GM12878 (cell line): Measurements from ENCODE around the gene SSBP2. TPM values are rescaled to one million over a fixed set of nuclear protein-coding genes. Genes with fewer than 3 reads are reported as not detected.

Experiments used
- ATAC-seq: fragments of 200-7000 bp; cut with Tn5 transposase; 3 replicates; pipeline ENCODE4 v1.9.1; 2020; ENCODE audit warnings: mild to moderate bottlenecking, moderate library complexity
- BruUV-seq: library from RNA; stranded (reverse); fragments of 400-500 nt; replicated peaks from 2 replicates; lab custom pipeline; 2021; lab: Mats Ljungman, UMichigan
- CTCF ChIA-PET: fragments of 300-600 bp; sonication (Branson Sonifier 250); formaldehyde crosslinking; extraction: SDS; loops from one replicate; lab custom pipeline; 2021; ENCODE audit warnings: inconsistent platforms; lab: Yijun Ruan, JAX
- POLR2A ChIA-PET: fragments of 350-600 bp; formaldehyde crosslinking; extraction: SDS; loops from one replicate; lab custom pipeline; 2021; ENCODE audit warnings: inconsistent platforms; lab: Charles Lee
- RAD21 ChIA-PET: fragments of 300-600 bp; sonication (Branson Sonifier 250); formaldehyde crosslinking; loops from one replicate; lab custom pipeline; 2023; ENCODE audit warnings: antibody characterized with exemption; ENCODE audit not compliant: unreplicated experiment; lab: Charles Lee
- SMC1A ChIA-PET: fragments of 300-600 bp; sonication (Branson Sonifier 250); formaldehyde crosslinking; loops from one replicate; lab custom pipeline; 2023; ENCODE audit not compliant: unreplicated experiment, uncharacterized antibody; lab: Charles Lee
- DNase-seq: peaks from one replicate; pipeline ENCODE4 v3.0.0-alpha.2; 2011; ENCODE audit warnings: low read depth, low spot score
- FAIRE-seq: peaks from 3 replicates; lab custom pipeline; 2011; peaks lifted over from hg19 to GRCh38; lab: Jason Lieb, UNC
- H2AFZ ChIP-seq: 2 replicates; pipeline ENCODE4 v1.6.0; 2011; ENCODE audit warnings: low read depth, low read length, control low read depth; ENCODE audit not compliant: control insufficient read depth
- H3K27ac ChIP-seq: 2 replicates; pipeline ENCODE4 v1.5.1; 2011; ENCODE audit warnings: control low read depth; ENCODE audit not compliant: control insufficient read depth, insufficient read depth
- H3K27me3 ChIP-seq, 2 experiments: replicated peaks in 1 of 2; 2 replicates each; pipeline versions ENCODE4 v1.6.0 to v1.6.1; 2011; ENCODE audit warnings: low read length in 1 of 2; ENCODE audit not compliant: control insufficient read depth in 2 of 2, insufficient read depth in 2 of 2
- H3K36me3 ChIP-seq, 2 experiments: 2 replicates each; pipeline ENCODE4 v1.5.1; 2011; ENCODE audit warnings: low read length in 1 of 2; ENCODE audit not compliant: control insufficient read depth in 2 of 2, insufficient read depth in 2 of 2
- H3K4me1 ChIP-seq: 2 replicates; pipeline ENCODE4 v1.6.1; 2011; ENCODE audit warnings: mild to moderate bottlenecking, low read length, moderate library complexity, mixed read lengths; ENCODE audit not compliant: control insufficient read depth, insufficient read depth
- H3K4me2 ChIP-seq: 2 replicates; pipeline ENCODE4 v1.6.0; 2011; ENCODE audit warnings: control low read depth; ENCODE audit not compliant: control insufficient read depth, insufficient read depth
- H3K4me3 ChIP-seq: fragments of 200-600 bp; sonication (generic); 2 replicates; pipeline ENCODE4 v1.5.1; 2016
- H3K79me2 ChIP-seq: 2 replicates; pipeline ENCODE4 v1.6.0; 2011; ENCODE audit warnings: low read length; ENCODE audit not compliant: control insufficient read depth, insufficient read depth
- H3K9ac ChIP-seq: 2 replicates; pipeline ENCODE4 v1.8.0; 2011; ENCODE audit warnings: low read length, control low read depth, mixed read lengths; ENCODE audit not compliant: control insufficient read depth, insufficient read depth
- H3K9me3 ChIP-seq: replicated peaks from 3 replicates; pipeline ENCODE4 v1.5.1; 2011; ENCODE audit warnings: mild to moderate bottlenecking, low read length; ENCODE audit not compliant: control insufficient read depth, insufficient read depth
- H4K20me1 ChIP-seq: 2 replicates; pipeline ENCODE4 v1.6.0; 2011; ENCODE audit not compliant: control insufficient read depth, insufficient read depth
- BACH1 ChIP-seq: fragments of 450-650 bp; IDR thresholded peaks from 2 replicates; pipeline ENCODE4 v1.6.1; 2017; ENCODE audit warnings: mild to moderate bottlenecking, borderline replicate concordance
- BHLHE40 ChIP-seq, 2 experiments: fragments of 450-650 bp in 1 of 2; IDR thresholded peaks; 2 replicates each; pipeline ENCODE4 v1.6.1; 2011 to 2017; ENCODE audit warnings: low read depth in 2 of 2, borderline replicate concordance in 1 of 2, improper control_type of control experiment in 1 of 2, low read length in 1 of 2, mild to moderate bottlenecking in 1 of 2
- CEBPB ChIP-seq, 2 experiments: fragments of 150-350 bp in 1 of 2; IDR thresholded peaks; 2 replicates each; pipeline ENCODE4 v1.6.1; 2012 to 2014; ENCODE audit warnings: low read depth in 2 of 2, low read length in 2 of 2, borderline replicate concordance in 1 of 2, inconsistent platforms in 1 of 2
- CREB1 ChIP-seq: IDR thresholded peaks from 2 replicates; pipeline ENCODE4 v1.6.1; 2012; ENCODE audit warnings: low read depth, mild to moderate bottlenecking, inconsistent platforms
- FOXM1 ChIP-seq: IDR thresholded peaks from 2 replicates; pipeline ENCODE4 v1.6.1; 2012; ENCODE audit warnings: low read depth, mild to moderate bottlenecking, inconsistent platforms, low read length, moderate library complexity
- GATAD2B ChIP-seq: fragments of 450-650 bp; conservative IDR thresholded peaks from 2 replicates; pipeline ENCODE4 v1.6.1; 2017; ENCODE audit warnings: low read depth, mild to moderate bottlenecking, moderate library complexity
- MYB ChIP-seq: fragments of 150-350 bp; IDR thresholded peaks from 2 replicates; pipeline ENCODE4 v1.6.1; 2014; ENCODE audit warnings: mild to moderate bottlenecking, low read depth, low read length, borderline replicate concordance
- NFIC ChIP-seq: IDR thresholded peaks from 2 replicates; pipeline ENCODE4 v1.6.1; 2012; ENCODE audit warnings: low read depth, mild to moderate bottlenecking, inconsistent platforms, low read length, moderate library complexity
- NR2C1 ChIP-seq: fragments of 450-650 bp; IDR thresholded peaks from 2 replicates; pipeline ENCODE4 v1.6.1; 2017; ENCODE audit warnings: antibody characterized with exemption, mild to moderate bottlenecking, moderate library complexity
- PML ChIP-seq: IDR thresholded peaks from 2 replicates; pipeline ENCODE4 v1.6.1; 2012; ENCODE audit warnings: low read length, inconsistent platforms
- SIN3A ChIP-seq: IDR thresholded peaks from 2 replicates; pipeline ENCODE4 v1.6.1; 2012; ENCODE audit warnings: low read depth, low read length, improper control_type of control experiment
- SMARCA5 ChIP-seq: fragments of 450-650 bp; IDR thresholded peaks from 2 replicates; pipeline ENCODE4 v1.6.1; 2017; ENCODE audit warnings: mild to moderate bottlenecking
- TBL1XR1 ChIP-seq: IDR thresholded peaks from 2 replicates; pipeline ENCODE4 v1.6.1; 2012; ENCODE audit warnings: low read depth, low read length, improper control_type of control experiment
- ZBTB11 ChIP-seq: fragments of 450-650 bp; formaldehyde crosslinking; IDR thresholded peaks from 2 replicates; pipeline ENCODE4 v1.5.0; 2022; ENCODE audit warnings: mild to moderate bottlenecking, missing genetic modification characterization
- ZNF217 ChIP-seq: fragments of 450-650 bp; IDR thresholded peaks from 2 replicates; pipeline ENCODE4 v1.6.1; 2017; ENCODE audit warnings: antibody characterized with exemption, mild to moderate bottlenecking
- ZNF687 ChIP-seq: fragments of 450-650 bp; IDR thresholded peaks from 2 replicates; pipeline ENCODE4 v1.6.1; 2017; ENCODE audit warnings: mild to moderate bottlenecking, moderate library complexity
- WGBS: methylation state at CpG from one replicate; pipeline ENCODE4 v1.1.6; 2016; ENCODE audit warnings: low lambda C conversion rate; ENCODE audit not compliant: insufficient replicate concordance, insufficient coverage; ENCODE audit errors: missing lambda C conversion rate; 5-methylcytosine and 5-hydroxymethylcytosine counted together
- in situ Hi-C: fragments of 300-500 bp; cut with MboI; formaldehyde crosslinking; loops from 9 replicates; pipeline ENCODE4 v1.14.3; 2018; ENCODE audit warnings: mixed read lengths
- intact Hi-C: fragments of 100-400 bp; cut with micrococcal nuclease; formaldehyde crosslinking; loops from one replicate; pipeline ENCODE4 v1.14.2; 2022; ENCODE audit not compliant: unreplicated experiment
- polyA plus RNA-seq, 11 experiments: library from polyadenylated mRNA; depleted of rRNA in 4 of 11; unstranded in 6 of 11; stranded (reverse) in 5 of 11; fragments of >200 nt; fragmentation: Nextera tagmentation in 4 of 11; fragmentation: Illumina TruSeq in 1 of 11; extraction: Ambion mirVana in 4 of 11; extraction: Trizol in 1 of 11; gene quantifications; 1 replicate in 1 of 11; 2 replicates in 10 of 11; pipeline versions ENCODE4 v1.2.1 to v1.2.3, GENCODE V29; 2011 to 2016; ENCODE audit warnings: inconsistent platforms in 2 of 11, missing spikeins in 2 of 11, low read depth in 1 of 11
- total RNA-seq, 4 experiments: library from RNA; depleted of rRNA in 3 of 4; stranded (reverse); fragments of >200 nt in 3 of 4; fragmentation: Illumina TruSeq in 1 of 4; extraction: Trizol in 1 of 4; gene quantifications; 2 replicates each; pipeline versions ENCODE4 v1.2.1 to v1.2.3, GENCODE V29; 2013 to 2021

SSBP2 gene
- total and polyA plus RNA-seq, 10 of the 15 experiments (the other 5 are each of a cell fraction or from before 2014, with no cell fraction given): 52.2 to 132 (median 110) TPM

GRCh38 chr5:81363093-81363871, 387.6 kb downstream of the SSBP2 start:
- no peak overlapping the region for H3K27ac ChIP-seq
- no peaks in the 10 kb centered on the region for H3K79me2 ChIP-seq
- DNase-seq (no peak), ATAC-seq (no peak), FAIRE-seq (no peak)
- no peak overlapping the region for H2AFZ ChIP-seq
- H4K20me1 ChIP-seq: no peaks in the 10 kb centered on the region
- no peaks in the 10 kb centered on the region; a peak in 1 of 4 replicates for H3K27me3 ChIP-seq
- intact Hi-C loops: no loop called here
- ChIA-PET SMC1A (no interaction called here), RAD21 (no interaction called here), CTCF (no interaction called here), POLR2A (no interaction called here)
- WGBS: 42% methylated on average over 4 of the region's 4 CpGs
- H3K9me3 ChIP-seq: no peaks in the 10 kb centered on the region
- H3K9ac ChIP-seq: no peak overlapping the region
- H3K4me3 ChIP-seq: no peak overlapping the region
- H3K4me1 ChIP-seq: no peaks in the 10 kb centered on the region
- H3K36me3 ChIP-seq: no peaks in the 10 kb centered on the region
- in situ Hi-C loops: no loop called here
- H3K4me2 ChIP-seq: no peak overlapping the region
- BruUV-seq: no TSS peak
- TF ChIP-seq BACH1 (no peak), ZBTB11 (CRISPR knock-in tag) (no peak), NR2C1 (no peak), BHLHE40 (IDR thresholded peaks at IDR 0.05; ENCODE audit: borderline replicate concordance in 1 of 2, low read depth in 2 of 2, low read length in 1 of 2) (no peak), NFIC (no peak), MYB (no peak), SIN3A (no peak), FOXM1 (no peak), GATAD2B (no peak), PML (no peak), ZNF217 (no peak), CREB1 (no peak), ZNF687 (no peak), TBL1XR1 (no peak), SMARCA5 (no peak), CEBPB (IDR thresholded peaks at IDR 0.05; ENCODE audit: borderline replicate concordance in 1 of 2, low read depth in 2 of 2, low read length in 2 of 2) (no peak)
